Neural cell (in vitro differentiated cells): ENCODE results near the gene RGP1. TPM values are rescaled to one million over a fixed set of nuclear protein-coding genes. Genes with fewer than 3 reads are reported as not detected.

ENCODE experiments used
- H2AFZ ChIP-seq: fragments of 200-600, 300-800 bp; sonication (generic), shearing (Covaris generic); 2 replicates; pipeline ENCODE4 v1.6.0; 2014; ENCODE audit warnings: low read depth, mild to moderate bottlenecking, antibody characterized with exemption, low read length, moderate library complexity
- H3F3A ChIP-seq: fragments of 200-600 bp; shearing (Covaris generic); 2 replicates; pipeline ENCODE4 v1.6.1; 2016; ENCODE audit warnings: mild to moderate bottlenecking, moderate library complexity, mixed read lengths, antibody characterized with exemption, low read length; ENCODE audit not compliant: insufficient read depth, poor library complexity, severe bottlenecking
- H3K27ac ChIP-seq: fragments of 200-600, 300-800 bp; sonication (generic), shearing (Covaris generic); 2 replicates; pipeline ENCODE4 v1.5.1; 2014; ENCODE audit warnings: mild to moderate bottlenecking, low read length, moderate library complexity
- H3K27me3 ChIP-seq: fragments of 300-800, 200-600 bp; sonication (generic), shearing (Covaris generic); 2 replicates; pipeline ENCODE4 v1.6.0; 2014; ENCODE audit warnings: mild to moderate bottlenecking, low read depth, low read length, moderate library complexity; ENCODE audit not compliant: insufficient read depth
- H3K36me3 ChIP-seq: fragments of 300-800, 200-600 bp; sonication (generic), shearing (Covaris generic); 2 replicates; pipeline ENCODE4 v1.5.1; 2014; ENCODE audit warnings: mild to moderate bottlenecking, antibody characterized with exemption, low read length, moderate library complexity; ENCODE audit not compliant: insufficient read depth
- H3K4me2 ChIP-seq: fragments of 300-800, 200-600 bp; sonication (generic), shearing (Covaris generic); 2 replicates; pipeline ENCODE4 v1.6.0; 2014; ENCODE audit warnings: mild to moderate bottlenecking, low read length
- H3K4me3 ChIP-seq: fragments of 300-800, 200-600 bp; sonication (generic), shearing (Covaris generic); 2 replicates; pipeline ENCODE4 v1.5.1; 2014; ENCODE audit warnings: mild to moderate bottlenecking, low read length, moderate library complexity
- H3K79me2 ChIP-seq: fragments of 200-600 bp; shearing (Covaris generic); replicated peaks from 2 replicates; pipeline ENCODE4 v1.6.0; 2014; ENCODE audit warnings: mild to moderate bottlenecking, low read length, moderate library complexity; ENCODE audit not compliant: insufficient read depth
- H3K9ac ChIP-seq: fragments of 300-800, 200-600 bp; sonication (generic), shearing (Covaris generic); 2 replicates; pipeline ENCODE4 v1.6.1; 2016; ENCODE audit warnings: mild to moderate bottlenecking, low read length, mixed read lengths
- H3K9me2 ChIP-seq: fragments of 200-600 bp; shearing (Covaris generic); 2 replicates; pipeline ENCODE4 v1.6.1; 2016; ENCODE audit warnings: mild to moderate bottlenecking, low read length, mixed read lengths; ENCODE audit not compliant: insufficient read depth
- H3K9me3 ChIP-seq: fragments of 200-600, 300-800 bp; sonication (generic), shearing (Covaris generic); 2 replicates; pipeline ENCODE4 v1.6.1; 2016; ENCODE audit warnings: mild to moderate bottlenecking, mixed run types, low read length, moderate library complexity, mixed read lengths
- H4K20me1 ChIP-seq: fragments of 200-600 bp; shearing (Covaris generic); 2 replicates; pipeline ENCODE4 v1.6.1; 2016; ENCODE audit warnings: mild to moderate bottlenecking, mixed run types; ENCODE audit not compliant: insufficient read depth
- EP300 ChIP-seq: fragments of 450-650 bp; conservative IDR thresholded peaks from 2 replicates; pipeline ENCODE4 v1.6.1; 2014; ENCODE audit warnings: antibody characterized with exemption, mild to moderate bottlenecking, moderate library complexity; ENCODE audit not compliant: poor library complexity, severe bottlenecking
- EZH2 ChIP-seq: fragments of 200-600, 300-800 bp; shearing (Covaris generic), sonication (generic); IDR thresholded peaks from 2 replicates; pipeline ENCODE4 v1.6.1; 2014; ENCODE audit warnings: antibody characterized with exemption, low read length, borderline replicate concordance, mild to moderate bottlenecking; ENCODE audit not compliant: insufficient read depth, poor library complexity, severe bottlenecking
- MXI1 ChIP-seq: fragments of 450-650 bp; conservative IDR thresholded peaks from 2 replicates; pipeline ENCODE4 v1.6.1; 2014; ENCODE audit warnings: antibody characterized with exemption, mild to moderate bottlenecking; ENCODE audit not compliant: poor library complexity, severe bottlenecking
- POLR2AphosphoS5 ChIP-seq: IDR thresholded peaks from 2 replicates; pipeline ENCODE4 v1.6.1; 2012
- RAD21 ChIP-seq: fragments of 450-650 bp; conservative IDR thresholded peaks from 2 replicates; pipeline ENCODE4 v1.6.1; 2014; ENCODE audit warnings: antibody characterized with exemption, mild to moderate bottlenecking, moderate library complexity
- SMC3 ChIP-seq: fragments of 450-650 bp; conservative IDR thresholded peaks from 2 replicates; pipeline ENCODE4 v1.6.1; 2014; ENCODE audit warnings: antibody characterized with exemption, mild to moderate bottlenecking, moderate library complexity; ENCODE audit not compliant: poor library complexity
- TAF1 ChIP-seq: IDR thresholded peaks from 2 replicates; pipeline ENCODE4 v1.6.1; 2012; ENCODE audit warnings: low read depth
- polyA plus RNA-seq: library from polyadenylated mRNA; depleted of rRNA; stranded (reverse); fragments of >200 nt; gene quantifications from 2 replicates; pipeline ENCODE4 v1.2.3, GENCODE V29; 2014
- TF ChIP-seq, protein P1 (sequence below): fragments of 450-650 bp; IDR thresholded peaks from 2 replicates; pipeline ENCODE4 v1.5.1; 2014; ENCODE audit warnings: antibody characterized with exemption, mild to moderate bottlenecking, moderate library complexity; ENCODE audit not compliant: poor library complexity, severe bottlenecking
- TF ChIP-seq, protein P2 (sequence below): IDR thresholded peaks from 2 replicates; pipeline ENCODE4 v1.6.1; 2012; ENCODE audit warnings: borderline replicate concordance

The RGP1 gene
- polyA plus RNA-seq, 1 donor from 2014 or later, result 8.1 TPM

DNA sequence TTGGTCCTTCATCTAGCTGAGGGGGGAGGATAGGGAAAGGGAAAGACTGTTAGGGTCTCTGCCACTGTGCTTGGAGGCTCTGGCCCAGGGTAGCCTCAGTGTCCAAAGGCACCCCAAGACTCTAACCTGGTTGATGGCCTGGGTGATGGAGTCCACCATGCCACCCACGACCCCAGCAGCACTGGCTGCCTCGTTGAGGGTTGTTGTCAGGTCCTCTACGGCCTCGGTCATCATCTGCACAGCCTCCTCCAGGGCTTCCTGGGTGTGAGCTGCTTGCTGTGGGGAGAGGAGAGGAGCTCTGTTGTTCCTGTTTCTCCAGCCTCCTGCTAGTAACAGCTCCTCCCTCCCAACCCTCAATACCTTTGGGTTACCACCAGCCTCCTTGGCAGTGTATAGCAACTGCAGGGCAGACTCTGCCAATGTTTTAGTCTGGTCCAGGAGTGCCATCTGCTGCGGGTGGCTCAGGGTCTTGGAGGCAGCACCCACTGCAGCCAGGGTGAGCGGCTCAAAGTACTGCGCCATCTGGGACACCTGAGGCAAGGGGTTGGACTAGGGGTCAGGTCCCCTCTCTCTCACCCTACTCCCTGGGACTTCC is 43.2 kb upstream of the RGP1 start:
- H3K4me3 ChIP-seq, result no peak overlapping the region
- no peaks in the 10 kb centered on the region for H3K27me3 ChIP-seq
- H2AFZ ChIP-seq, result no peak overlapping the region
- peaks cover 9% of the 10 kb centered on the region for H3K36me3 ChIP-seq
- no peaks in the 10 kb centered on the region for H3K9me3 ChIP-seq
- H3K27ac ChIP-seq, result no peak overlapping the region
- H4K20me1 ChIP-seq, result no peaks in the 10 kb centered on the region
- no peak overlapping the region for H3K9ac ChIP-seq
- H3K79me2 ChIP-seq, result no peaks in the 10 kb centered on the region
- no peaks in the 10 kb centered on the region for H3K9me2 ChIP-seq
- H3K4me2 ChIP-seq, result no peak overlapping the region
- H3F3A ChIP-seq, result no peaks in the 10 kb centered on the region
- TF ChIP-seq MXI1 (no peak), RAD21 (no peak), EZH2 (no peak), POLR2AphosphoS5 (no peak), TAF1 (no peak), SMC3 (no peak), EP300 (no peak)
- TF ChIP-seq, protein P1, sequence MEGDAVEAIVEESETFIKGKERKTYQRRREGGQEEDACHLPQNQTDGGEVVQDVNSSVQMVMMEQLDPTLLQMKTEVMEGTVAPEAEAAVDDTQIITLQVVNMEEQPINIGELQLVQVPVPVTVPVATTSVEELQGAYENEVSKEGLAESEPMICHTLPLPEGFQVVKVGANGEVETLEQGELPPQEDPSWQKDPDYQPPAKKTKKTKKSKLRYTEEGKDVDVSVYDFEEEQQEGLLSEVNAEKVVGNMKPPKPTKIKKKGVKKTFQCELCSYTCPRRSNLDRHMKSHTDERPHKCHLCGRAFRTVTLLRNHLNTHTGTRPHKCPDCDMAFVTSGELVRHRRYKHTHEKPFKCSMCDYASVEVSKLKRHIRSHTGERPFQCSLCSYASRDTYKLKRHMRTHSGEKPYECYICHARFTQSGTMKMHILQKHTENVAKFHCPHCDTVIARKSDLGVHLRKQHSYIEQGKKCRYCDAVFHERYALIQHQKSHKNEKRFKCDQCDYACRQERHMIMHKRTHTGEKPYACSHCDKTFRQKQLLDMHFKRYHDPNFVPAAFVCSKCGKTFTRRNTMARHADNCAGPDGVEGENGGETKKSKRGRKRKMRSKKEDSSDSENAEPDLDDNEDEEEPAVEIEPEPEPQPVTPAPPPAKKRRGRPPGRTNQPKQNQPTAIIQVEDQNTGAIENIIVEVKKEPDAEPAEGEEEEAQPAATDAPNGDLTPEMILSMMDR, result no peak
- TF ChIP-seq, protein P2, sequence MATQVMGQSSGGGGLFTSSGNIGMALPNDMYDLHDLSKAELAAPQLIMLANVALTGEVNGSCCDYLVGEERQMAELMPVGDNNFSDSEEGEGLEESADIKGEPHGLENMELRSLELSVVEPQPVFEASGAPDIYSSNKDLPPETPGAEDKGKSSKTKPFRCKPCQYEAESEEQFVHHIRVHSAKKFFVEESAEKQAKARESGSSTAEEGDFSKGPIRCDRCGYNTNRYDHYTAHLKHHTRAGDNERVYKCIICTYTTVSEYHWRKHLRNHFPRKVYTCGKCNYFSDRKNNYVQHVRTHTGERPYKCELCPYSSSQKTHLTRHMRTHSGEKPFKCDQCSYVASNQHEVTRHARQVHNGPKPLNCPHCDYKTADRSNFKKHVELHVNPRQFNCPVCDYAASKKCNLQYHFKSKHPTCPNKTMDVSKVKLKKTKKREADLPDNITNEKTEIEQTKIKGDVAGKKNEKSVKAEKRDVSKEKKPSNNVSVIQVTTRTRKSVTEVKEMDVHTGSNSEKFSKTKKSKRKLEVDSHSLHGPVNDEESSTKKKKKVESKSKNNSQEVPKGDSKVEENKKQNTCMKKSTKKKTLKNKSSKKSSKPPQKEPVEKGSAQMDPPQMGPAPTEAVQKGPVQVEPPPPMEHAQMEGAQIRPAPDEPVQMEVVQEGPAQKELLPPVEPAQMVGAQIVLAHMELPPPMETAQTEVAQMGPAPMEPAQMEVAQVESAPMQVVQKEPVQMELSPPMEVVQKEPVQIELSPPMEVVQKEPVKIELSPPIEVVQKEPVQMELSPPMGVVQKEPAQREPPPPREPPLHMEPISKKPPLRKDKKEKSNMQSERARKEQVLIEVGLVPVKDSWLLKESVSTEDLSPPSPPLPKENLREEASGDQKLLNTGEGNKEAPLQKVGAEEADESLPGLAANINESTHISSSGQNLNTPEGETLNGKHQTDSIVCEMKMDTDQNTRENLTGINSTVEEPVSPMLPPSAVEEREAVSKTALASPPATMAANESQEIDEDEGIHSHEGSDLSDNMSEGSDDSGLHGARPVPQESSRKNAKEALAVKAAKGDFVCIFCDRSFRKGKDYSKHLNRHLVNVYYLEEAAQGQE, result no peak

DNA sequence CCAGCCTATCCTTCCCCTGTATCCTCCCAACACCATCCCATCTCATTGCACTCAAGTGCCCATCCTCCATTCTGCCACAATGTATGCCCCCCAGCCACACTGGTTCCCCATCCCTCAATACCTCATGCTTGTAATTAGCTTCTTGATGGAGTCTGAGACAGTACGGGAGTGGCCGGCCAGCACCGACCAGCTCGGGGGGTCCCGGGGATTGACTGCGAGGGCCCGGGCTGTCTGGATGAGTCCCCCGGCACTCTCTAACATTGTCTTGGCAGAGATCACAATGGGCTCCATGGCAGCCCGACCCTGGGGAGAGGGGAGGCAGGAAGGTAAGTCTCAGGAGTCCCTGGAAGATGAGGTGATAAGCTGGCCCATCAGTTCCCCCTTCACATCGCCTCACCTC is 42.1 kb upstream of the RGP1 start:
- TF ChIP-seq, protein P1, result no peak
- no peak for TF ChIP-seq EZH2
- TF ChIP-seq RAD21, result no peak
- no peak for TF ChIP-seq MXI1
- TF ChIP-seq, protein P2, result no peak
- TF ChIP-seq EP300, result no peak
- TF ChIP-seq POLR2AphosphoS5, result no peak
- TF ChIP-seq SMC3, result no peak
- no peak for TF ChIP-seq TAF1
- Histone ChIP-seq H3K79me2 (no peaks in the 10 kb centered on the region), H3K27ac (no peak overlapping the region), H2AFZ (no peak overlapping the region), H3K4me2 (no peak overlapping the region), H3K36me3 (peaks cover 12% of the 10 kb centered on the region), H3K9ac (no peak overlapping the region), H3K9me3 (no peaks in the 10 kb centered on the region), H3K4me3 (no peak overlapping the region), H3F3A (no peaks in the 10 kb centered on the region), H3K9me2 (no peaks in the 10 kb centered on the region), H4K20me1 (no peaks in the 10 kb centered on the region), H3K27me3 (no peaks in the 10 kb centered on the region)
